Erythroblast (primary cell): Measurements from ENCODE around the gene STX8.

Experiments
- DNase-seq, 2 experiments: peaks; one replicate each; lab custom pipeline; 2025; lab: John Stamatoyannopoulos, UW
- GATA1 ChIP-seq: IDR thresholded peaks from 2 replicates; pipeline ENCODE4 v1.6.1; 2011; ENCODE audit warnings: low read depth, mild to moderate bottlenecking, control low read depth, low read length, moderate library complexity
- POLR2A ChIP-seq: IDR thresholded peaks from 2 replicates; pipeline ENCODE4 v1.6.1; 2011; ENCODE audit warnings: mild to moderate bottlenecking, low read length

STX8 gene

GRCh38 chr17:9233761-9234160 is 341.9 kb downstream of the STX8 start:
- TF ChIP-seq POLR2A (no peak), GATA1 (no peak)
- no peak for DNase-seq

- no peak for DNase-seq
- no peak for TF ChIP-seq GATA1
- no peak for TF ChIP-seq POLR2A
Observed at GRCh38 chr17:9233271-9233599, 342.4 kb downstream of the STX8 start.

GRCh38 chr17:9232591-9233270 is 342.9 kb downstream of the STX8 start:
- DNase-seq: no peak
- no peak for TF ChIP-seq POLR2A
- no peak for TF ChIP-seq GATA1

GRCh38 chr17:9232155-9232475 is 343.5 kb downstream of the STX8 start:
- DNase-seq: no peak
- TF ChIP-seq GATA1: no peak
- TF ChIP-seq POLR2A: no peak

- TF ChIP-seq POLR2A (no peak), GATA1 (no peak)
- no peak for DNase-seq
Observed at GRCh38 chr17:9231449-9232154, 344.0 kb downstream of the STX8 start.

GRCh38 chr17:9230861-9231260 is 344.8 kb downstream of the STX8 start:
- TF ChIP-seq GATA1 (no peak), POLR2A (no peak)
- no peak for DNase-seq

GRCh38 chr17:9230346-9230745 is 345.3 kb downstream of the STX8 start:
- TF ChIP-seq POLR2A: no peak
- TF ChIP-seq GATA1: no peak
- DNase-seq: no peak

- no peak for TF ChIP-seq POLR2A
- no peak for TF ChIP-seq GATA1
- DNase-seq: no peak
Observed at GRCh38 chr17:9229826-9230201, 345.8 kb downstream of the STX8 start.

- DNase-seq: no peak
- no peak for TF ChIP-seq POLR2A
- no peak for TF ChIP-seq GATA1
Observed at GRCh38 chr17:9229160-9229825, 346.3 kb downstream of the STX8 start.

GRCh38 chr17:9228408-9229159 is 347.0 kb downstream of the STX8 start:
- TF ChIP-seq GATA1 (no peak), POLR2A (no peak)
- no peak for DNase-seq

GRCh38 chr17:9227819-9228407 is 347.7 kb downstream of the STX8 start:
- DNase-seq: no peak
- TF ChIP-seq POLR2A (no peak), GATA1 (no peak)

- DNase-seq: no peak
Observed at GRCh38 chr17:9226794-9227135, 348.9 kb downstream of the STX8 start.

GRCh38 chr17:9226130-9226793 is 349.4 kb downstream of the STX8 start:
- TF ChIP-seq POLR2A (no peak), GATA1 (no peak)
- DNase-seq: no peak

More at GRCh38 chr17:9226794-9227135, 348.9 kb downstream of the STX8 start:
- TF ChIP-seq POLR2A (no peak), GATA1 (no peak)
